ENCODE data around the gene GCLM. TPM values are rescaled to one million over a fixed set of nuclear protein-coding genes. Genes with fewer than 3 reads are reported as not detected.
"Not testable (repeated sequence)": the region's sequence is repeated elsewhere in the genome, so short reads cannot be mapped to it uniquely, and the experiment has no call there.

Gene GCLM
- total RNA-seq, 1 experiment from 2014 or later: 52.6 TPM

- no peak for DNase-seq (ENCODE audit: low spot score)
Measured at GRCh38 chr1:93888900-93889299, 20.3 kb downstream of the GCLM start.

- DNase-seq (ENCODE audit: low spot score): no peak
Measured at GRCh38 chr1:93882269-93882668, 27.0 kb downstream of the GCLM start.

GRCh38 chr1:93880731-93881130 lies 28.5 kb downstream of the GCLM start:
- DNase-seq (ENCODE audit: low spot score): no peak

DNA sequence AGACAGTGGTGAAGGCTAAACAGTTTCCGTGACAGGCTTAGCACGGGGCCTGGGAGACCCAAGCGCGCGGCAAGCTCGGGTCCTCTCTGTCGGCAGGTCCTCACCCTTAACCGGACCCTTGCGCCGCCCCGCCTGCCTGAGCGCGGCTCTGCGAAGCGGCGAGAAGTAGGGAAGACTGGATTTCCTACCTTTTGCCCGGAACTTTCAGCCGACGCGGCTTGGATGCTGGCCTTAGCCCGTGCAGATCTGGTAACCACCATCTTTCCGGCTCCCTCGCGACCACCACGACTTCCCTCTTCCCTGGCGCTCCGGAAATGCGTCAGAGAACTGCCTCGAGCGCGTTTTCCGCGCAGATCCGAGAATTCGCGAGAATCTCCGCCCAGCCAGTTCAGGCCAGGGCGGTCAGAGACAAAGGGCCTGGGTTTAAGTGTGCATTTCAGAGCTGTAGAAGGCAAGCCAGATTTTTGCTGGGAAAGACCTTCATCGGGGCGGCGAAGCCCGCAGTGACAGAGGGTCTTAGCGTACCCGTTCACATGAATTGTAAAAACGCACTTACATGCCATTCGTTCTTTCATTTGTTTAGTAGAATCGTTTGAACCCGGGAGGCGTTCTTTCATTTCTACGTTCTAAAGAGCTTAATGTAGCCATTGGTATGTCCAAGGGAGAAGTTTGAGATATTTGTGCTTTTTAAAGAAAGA lies 30.2 kb downstream of the GCLM start, which contains the start of gene DNTTIP2:
TSS of gene DNTTIP2 (minus strand) at position 318 of the 698 bp plus-strand sequence. CDS start at position 260, 58 bp downstream.
- DNase-seq (ENCODE audit: low spot score): peak; percentile 81

- DNase-seq (ENCODE audit: low spot score): peak; percentile 22
Measured at GRCh38 chr1:93878501-93878888, 30.7 kb downstream of the GCLM start.

- no peak for DNase-seq (ENCODE audit: low spot score)
Measured at GRCh38 chr1:93877529-93877928, 31.7 kb downstream of the GCLM start.

- no peak for DNase-seq (ENCODE audit: low spot score)
Measured at GRCh38 chr1:93876244-93876643, 33.0 kb downstream of the GCLM start.

- DNase-seq (ENCODE audit: low spot score): peak; percentile 28
Measured at GRCh38 chr1:93874025-93874651, 35.1 kb downstream of the GCLM start.

- no peak for DNase-seq (ENCODE audit: low spot score)
Measured at GRCh38 chr1:93871366-93871765, 37.9 kb downstream of the GCLM start.

DNA sequence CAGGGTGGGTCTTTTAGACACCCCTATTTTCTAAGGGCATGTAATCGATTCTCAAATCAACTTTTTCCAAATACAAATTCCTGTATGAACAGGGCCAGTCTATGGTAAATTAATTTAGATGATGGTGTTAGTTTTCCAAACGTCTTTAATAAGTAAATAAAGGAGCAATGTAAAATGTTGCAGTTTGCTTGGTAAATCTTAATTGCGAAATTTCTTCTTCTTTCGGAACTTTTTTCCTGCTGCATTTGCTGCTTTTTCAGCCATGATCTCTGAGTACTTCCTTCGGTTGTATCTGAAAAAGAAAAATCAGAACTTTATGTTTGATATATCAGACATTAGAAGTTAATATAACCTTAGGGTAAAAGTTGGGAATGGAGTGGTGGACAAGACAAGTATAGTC lies 39.6 kb downstream of the GCLM start:
- DNase-seq (ENCODE audit: low spot score): no peak

DNA sequence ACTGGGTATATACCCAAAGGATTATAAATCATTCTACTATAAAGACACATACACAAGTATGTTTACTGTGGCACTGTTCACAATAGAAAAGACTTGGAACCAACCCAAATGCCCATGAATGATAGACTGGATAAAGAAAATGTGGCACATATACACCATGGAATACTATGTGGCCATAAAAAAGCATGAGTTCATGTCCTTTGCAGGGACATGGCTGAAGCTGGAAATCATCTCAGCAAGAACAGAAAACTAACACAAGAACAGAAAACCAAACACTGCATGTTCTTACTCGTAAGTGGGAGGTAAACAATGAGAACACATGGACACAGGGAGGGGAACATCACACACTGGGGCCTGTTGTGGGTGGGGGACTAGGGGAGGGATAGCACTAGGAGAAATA lies 40.7 kb downstream of the GCLM start:
- not testable (repeated sequence) for DNase-seq (ENCODE audit: low spot score)

- DNase-seq (ENCODE audit: low spot score): no peak
Measured at GRCh38 chr1:93865253-93865652, 44.0 kb downstream of the GCLM start.

DNA sequence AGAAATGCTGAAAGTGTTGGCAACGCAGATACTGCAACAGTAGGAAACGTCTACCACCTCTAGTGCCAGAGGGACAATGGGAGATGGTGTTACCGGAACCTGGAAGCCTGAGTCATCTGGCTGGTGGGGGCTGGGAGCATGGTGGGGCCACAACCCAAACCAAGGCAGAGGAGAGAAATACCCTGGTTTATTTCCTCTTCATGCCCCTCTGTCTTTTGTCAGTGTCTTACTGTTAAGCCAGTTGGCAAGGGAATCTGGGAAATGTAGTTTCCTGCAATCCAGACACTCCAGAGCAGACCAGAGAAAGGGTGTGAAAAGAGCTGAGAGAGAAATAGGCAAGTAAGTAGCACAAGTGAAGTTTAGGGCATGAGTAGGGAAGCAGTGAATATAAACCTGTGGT lies 45.1 kb downstream of the GCLM start:
- DNase-seq (ENCODE audit: low spot score): no peak

DNA sequence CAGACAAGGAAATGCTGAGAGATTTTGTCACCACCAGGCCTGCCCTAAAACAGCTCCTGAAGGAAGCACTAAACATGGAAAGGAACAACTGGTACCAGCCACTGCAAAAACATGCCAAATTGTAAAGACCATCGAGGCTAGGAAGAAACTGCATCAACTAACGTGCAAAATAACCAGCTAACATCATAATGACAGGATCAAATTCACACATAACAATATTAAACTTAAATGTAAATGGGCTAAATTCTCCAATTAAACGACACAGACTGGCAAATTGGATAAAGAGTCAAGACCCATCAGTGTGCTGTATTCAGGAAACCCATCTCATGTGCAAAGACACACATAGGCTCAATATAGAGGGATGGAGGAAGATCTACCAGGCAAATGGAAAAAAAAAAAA lies 51.6 kb downstream of the GCLM start:
- not testable (repeated sequence) for DNase-seq (ENCODE audit: low spot score)

DNA sequence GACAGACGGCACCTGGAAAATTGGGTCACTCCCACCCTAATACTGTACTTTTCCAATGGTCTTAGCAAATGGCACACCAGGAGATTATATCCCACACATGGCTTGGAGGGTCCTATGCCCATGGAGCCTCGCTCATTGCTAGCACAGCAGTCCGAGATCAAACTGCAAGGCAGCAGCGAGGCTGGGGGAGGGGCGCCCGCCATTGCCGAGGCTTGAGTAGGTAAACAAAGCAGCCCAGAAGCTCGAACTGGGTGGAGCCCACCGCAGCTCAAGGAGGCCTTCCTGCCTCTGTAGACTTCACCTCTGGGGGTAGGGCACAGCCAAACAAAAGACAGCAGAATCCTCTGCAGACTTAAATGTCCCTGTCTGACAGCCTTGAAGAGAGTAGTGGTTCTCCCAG lies 53.2 kb downstream of the GCLM start:
- DNase-seq (ENCODE audit: low spot score): not testable (repeated sequence)

DNA sequence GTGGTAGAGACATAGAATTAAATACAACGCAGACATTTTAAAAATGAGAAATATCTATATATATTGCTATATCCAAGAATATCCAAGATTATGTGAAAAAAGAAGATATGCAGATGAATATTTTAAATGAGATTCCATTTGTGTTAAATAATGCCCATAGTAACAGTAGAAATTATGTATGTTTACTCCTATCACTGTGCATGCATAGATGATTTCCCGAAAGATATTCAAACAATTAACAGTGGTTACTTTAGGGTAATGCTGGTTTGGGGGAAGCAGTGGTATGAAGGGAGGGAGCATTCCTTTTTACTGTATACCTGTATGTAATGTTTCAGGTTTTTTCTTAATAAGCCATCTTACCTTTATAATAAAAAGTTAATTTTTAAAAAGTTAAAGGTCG lies 55.3 kb downstream of the GCLM start:
- no peak for DNase-seq (ENCODE audit: low spot score)

DNA sequence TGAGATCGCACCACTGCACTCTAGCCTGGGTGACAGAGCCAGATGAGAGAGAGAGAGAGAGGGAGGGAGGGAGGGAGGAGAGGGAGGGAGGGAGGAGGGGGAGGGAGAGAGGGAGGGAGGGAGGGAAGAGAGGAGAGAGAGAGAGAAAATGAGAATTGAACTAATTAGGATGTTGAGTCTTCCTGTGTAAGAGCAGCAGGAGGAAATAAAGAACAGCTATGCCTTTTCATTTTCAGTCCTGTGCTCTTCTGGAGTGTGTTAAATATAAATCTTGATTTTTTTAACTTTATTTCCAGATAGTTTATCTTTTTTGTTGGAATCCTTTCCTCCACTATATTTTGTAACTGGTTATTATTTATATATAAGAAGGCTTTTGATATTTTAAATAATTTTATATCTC lies 57.4 kb downstream of the GCLM start:
- DNase-seq (ENCODE audit: low spot score): no peak

GRCh38 chr1:93851327-93851712 lies 57.9 kb downstream of the GCLM start:
- DNase-seq (ENCODE audit: low spot score): no peak

DNA sequence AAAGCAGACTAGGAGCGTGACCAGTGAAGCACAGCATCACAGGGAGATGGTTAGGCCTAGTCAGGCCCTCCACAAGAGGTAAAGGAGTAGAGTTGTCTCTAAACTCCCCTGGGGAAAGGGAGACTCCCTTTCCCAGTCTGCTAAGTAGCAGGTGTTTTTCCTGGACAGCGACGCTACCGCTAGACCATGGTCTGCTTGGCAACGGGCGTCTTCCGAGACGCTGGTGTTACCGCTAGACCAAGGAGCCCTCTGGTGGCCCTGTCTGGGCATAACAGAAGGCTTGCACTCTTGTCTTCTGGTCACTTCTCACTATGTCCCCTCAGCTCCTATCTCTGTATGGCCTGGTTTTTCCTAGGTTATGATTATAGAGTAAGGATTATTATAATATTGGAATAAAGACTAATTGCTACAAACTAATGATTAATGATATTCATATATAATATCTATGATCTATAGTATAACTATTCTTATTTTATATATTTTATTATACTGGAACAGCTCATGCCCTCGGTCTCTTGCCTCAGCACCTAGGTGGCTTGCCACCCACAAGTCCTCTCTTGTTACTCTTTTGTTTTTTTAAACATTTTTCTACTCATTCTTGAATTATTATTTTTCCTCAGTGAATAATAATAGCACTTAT lies 58.4 kb downstream of the GCLM start:
- peak; percentile 41 for DNase-seq (ENCODE audit: low spot score)

DNA sequence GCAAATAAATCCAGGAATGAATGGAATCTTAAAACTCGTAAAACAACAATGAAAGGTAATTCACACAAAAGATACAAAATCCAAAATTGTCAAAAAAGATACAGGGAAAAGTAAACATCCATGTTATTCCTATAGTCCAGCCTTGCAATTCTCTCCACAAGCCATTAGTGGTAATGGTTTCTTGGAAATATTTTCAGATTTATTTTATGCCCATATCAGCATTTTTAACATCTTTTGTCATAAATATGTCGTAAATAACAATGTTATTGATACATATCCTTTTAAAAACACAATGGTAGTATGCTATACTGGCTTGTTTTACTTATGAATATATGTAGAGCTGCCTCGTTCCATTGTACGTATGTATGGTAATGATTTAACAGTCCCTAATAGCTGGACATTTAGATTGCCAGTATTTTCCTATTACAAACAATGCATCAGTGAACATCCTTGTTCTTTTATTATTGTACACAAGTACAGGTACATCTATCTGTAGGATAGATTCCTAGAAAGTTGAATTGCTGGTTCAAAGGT lies 60.8 kb downstream of the GCLM start:
- DNase-seq (ENCODE audit: low spot score): no peak

DNA sequence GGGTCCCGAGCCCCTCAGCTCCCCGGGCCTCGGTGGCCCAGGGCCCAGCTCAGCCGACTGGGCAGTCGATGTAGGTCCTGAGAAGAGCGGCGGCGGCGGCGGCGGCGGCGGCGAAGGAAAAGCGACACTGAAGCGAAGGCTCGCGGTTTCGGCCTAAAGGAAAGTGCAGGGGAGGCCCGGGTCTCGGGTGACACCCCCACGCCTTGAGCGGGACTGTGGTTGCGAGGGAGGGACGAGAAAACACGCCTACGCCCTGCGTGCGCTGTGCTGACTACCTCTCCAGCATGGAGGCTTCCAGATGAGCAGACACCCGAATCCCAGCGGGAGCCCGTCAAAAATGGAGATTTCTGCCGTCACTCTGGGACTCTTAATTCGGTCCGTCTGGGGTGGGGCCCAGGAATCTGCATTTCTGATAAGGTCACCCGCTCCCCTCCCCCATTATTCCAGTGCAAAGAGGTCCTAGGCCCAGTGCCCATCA lies 61.4 kb downstream of the GCLM start:
- peak; percentile 33 for DNase-seq (ENCODE audit: low spot score)

DNA sequence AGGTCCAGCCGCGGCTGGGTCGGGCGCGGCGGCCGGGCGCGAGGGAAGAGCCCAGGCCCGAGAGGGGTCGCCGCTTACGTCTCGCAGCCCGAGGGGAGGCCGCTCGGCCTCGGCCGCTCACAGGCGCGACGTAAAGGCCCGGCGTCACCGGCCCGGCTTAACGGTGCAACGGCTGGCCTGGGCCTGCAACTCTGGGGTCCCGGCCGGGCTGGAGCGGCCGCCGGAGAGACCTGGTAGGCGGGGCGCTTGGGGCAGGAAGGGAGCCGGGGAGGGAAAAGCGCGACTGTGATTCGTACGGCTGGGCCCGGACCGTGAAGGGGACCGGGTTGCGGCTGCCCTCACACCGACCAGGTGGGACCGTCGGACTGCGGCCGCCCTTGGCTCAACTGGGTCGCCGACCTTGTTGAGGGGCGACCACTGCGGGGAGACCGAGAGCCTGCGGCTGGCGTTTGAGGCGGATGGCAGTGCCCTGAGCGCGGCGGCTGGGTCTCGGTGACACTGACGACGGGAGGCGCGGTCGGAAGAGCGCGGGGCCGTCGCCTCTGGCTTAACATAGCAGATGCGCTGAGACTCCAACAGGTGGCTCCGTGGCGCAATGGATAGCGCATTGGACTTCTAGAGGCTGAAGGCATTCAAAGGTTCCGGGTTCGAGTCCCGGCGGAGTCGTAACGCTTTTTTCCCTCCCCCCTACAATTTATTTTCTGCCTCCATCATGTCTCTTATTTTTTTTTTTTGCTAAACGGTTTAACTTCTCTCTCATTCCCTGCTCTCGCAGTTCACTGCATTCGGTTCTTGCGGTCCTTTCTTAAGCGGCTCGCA lies 62.0 kb downstream of the GCLM start:
- peak; percentile 76 for DNase-seq (ENCODE audit: low spot score)

Data from H4 (cell line).